HFF-Myc (cell line): Measurements from ENCODE around the gene EXOC6B.
"Not testable (repeated sequence)": the region's sequence is repeated elsewhere in the genome, so short reads cannot be mapped to it uniquely, and the experiment has no call there.

Source experiments
- DNase-seq: peaks from one replicate; pipeline ENCODE4 v3.0.0-alpha.2; 2011; ENCODE audit warnings: low read depth; ENCODE audit errors: extremely low read depth
- H3K4me3 ChIP-seq: replicated peaks from 2 replicates; pipeline ENCODE4 v1.5.1; 2011; ENCODE audit warnings: low read depth, mild to moderate bottlenecking, control low read depth, low read length
- TF ChIP-seq, protein P1 (sequence below): IDR thresholded peaks from 2 replicates; pipeline ENCODE4 v1.5.1; 2012; ENCODE audit warnings: mild to moderate bottlenecking, low read depth, low read length, control low read depth; ENCODE audit errors: missing control alignments

EXOC6B gene

DNA sequence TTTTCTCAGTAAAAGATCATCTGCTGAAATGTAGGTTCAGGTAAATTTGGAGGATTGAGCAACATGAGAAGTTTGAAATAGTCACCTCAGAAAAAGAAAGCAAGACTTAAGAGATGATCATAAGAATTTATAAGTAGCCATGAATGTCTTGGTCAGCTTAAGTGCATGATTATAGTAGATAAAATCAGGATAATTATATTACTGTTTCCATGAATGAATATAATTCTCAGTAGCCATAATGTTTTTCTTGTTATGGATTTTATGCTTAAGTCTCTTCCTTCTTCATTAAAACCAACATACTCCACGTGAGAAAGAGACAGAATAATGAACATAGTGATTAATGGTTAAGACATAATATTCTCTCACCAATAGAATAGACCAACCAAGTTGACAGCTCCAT lies 223.7 kb downstream of the EXOC6B start:
- DNase-seq = no peak
- TF ChIP-seq, protein P1, sequence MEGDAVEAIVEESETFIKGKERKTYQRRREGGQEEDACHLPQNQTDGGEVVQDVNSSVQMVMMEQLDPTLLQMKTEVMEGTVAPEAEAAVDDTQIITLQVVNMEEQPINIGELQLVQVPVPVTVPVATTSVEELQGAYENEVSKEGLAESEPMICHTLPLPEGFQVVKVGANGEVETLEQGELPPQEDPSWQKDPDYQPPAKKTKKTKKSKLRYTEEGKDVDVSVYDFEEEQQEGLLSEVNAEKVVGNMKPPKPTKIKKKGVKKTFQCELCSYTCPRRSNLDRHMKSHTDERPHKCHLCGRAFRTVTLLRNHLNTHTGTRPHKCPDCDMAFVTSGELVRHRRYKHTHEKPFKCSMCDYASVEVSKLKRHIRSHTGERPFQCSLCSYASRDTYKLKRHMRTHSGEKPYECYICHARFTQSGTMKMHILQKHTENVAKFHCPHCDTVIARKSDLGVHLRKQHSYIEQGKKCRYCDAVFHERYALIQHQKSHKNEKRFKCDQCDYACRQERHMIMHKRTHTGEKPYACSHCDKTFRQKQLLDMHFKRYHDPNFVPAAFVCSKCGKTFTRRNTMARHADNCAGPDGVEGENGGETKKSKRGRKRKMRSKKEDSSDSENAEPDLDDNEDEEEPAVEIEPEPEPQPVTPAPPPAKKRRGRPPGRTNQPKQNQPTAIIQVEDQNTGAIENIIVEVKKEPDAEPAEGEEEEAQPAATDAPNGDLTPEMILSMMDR = no peak
- no peak overlapping the region for H3K4me3 ChIP-seq

DNA sequence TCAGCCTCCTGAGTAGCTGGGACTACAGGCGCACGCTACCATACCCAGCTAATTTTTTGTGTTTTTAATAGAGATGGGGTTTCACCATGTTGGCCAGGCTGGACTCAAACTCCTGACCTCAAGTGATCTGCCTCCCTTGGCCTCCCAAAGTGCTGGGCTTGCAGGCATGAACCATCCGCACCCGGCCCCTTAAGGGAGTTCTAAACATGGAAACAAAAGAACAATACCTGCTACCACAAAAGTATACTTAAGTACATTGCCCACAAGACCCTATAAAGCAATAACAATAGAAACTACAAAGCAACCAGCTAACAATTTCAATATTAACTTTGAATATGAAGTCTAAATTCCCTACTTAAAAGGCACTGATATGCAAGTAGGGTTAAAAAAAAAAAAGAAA lies 242.0 kb downstream of the EXOC6B start:
- DNase-seq, H3K4me3 ChIP-seq: not testable (repeated sequence)

DNA sequence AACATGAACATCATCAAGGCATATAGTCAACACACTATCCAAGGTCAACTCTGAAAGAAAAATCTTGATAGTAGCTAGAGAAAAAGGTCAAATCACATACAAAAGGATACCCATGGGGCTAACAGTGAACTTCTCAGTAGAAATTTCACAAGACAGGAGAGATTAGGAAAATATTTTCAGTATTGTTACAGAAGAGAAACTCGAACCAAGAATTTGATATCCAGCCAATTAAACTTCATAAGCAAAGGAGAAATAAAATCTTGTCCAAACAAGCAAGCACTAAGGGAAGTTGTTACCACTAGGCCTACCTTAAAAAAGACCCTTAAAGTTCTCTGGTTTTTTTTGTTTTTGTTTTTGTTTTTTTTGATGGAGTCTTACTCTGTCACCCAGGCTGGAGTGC lies 242.5 kb downstream of the EXOC6B start:
- DNase-seq = no peak
- no peak overlapping the region for H3K4me3 ChIP-seq
- TF ChIP-seq, protein P1 = no peak

DNA sequence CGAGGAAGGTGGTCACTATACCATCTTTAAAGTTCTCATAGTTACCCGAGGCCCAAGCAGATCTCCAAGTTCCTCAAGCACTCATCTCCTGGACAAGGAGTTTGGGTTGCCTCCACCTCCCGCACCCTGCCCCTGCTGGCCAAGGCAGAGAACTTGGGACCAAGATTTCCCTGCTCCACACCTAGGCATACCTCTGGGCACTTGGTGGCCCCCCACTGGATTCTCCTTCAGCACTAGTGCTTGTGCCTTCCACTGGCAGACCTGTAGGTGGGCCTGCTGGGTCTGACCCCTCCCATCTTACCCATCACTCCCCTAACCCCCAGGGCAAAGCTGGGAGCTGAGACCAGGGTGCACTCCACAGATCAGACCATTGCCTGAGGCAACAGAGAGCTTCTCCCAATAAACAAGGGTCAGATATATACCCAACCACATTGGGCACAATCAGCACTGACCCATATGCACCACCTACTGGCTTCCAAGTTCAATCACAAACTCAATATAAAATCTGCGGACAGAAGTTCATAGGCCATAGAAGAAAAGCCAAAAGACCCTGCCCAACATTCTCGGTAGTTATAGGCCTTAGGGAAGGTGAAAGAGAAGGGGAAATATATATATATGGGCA lies 244.2 kb downstream of the EXOC6B start:
- TF ChIP-seq, protein P1 = no peak
- no peak for DNase-seq
- no peak overlapping the region for H3K4me3 ChIP-seq

DNA sequence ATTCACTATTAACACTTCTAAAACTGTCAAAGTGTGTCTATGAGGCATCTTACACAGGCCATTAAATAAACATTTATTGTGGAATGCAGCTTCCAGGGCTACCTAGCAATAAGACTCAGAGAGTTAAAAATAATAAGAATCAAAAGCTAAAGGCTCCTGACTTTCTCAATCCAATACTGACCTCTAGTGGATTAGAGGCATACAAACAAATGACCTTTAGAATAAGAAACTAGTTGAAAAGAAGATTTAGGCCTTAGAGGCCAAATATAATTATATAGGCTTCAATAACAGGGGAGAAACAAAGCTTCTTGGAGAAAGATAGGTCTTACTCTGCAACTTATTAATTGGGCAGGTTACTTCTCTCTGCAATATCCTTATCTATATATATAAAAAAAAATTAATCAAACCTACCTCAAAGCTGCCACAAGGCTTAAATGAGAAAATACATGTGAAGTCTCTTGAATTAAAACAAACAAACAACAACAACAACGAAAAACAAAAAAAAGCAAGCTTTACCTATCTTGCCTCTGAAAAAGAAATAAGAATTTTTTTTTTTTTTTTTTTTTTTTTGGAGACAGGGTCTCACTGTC lies 246.1 kb downstream of the EXOC6B start:
- H3K4me3 ChIP-seq = no peak overlapping the region
- peak; percentile 10 for DNase-seq
- TF ChIP-seq, protein P1 = peak; percentile 39

DNA sequence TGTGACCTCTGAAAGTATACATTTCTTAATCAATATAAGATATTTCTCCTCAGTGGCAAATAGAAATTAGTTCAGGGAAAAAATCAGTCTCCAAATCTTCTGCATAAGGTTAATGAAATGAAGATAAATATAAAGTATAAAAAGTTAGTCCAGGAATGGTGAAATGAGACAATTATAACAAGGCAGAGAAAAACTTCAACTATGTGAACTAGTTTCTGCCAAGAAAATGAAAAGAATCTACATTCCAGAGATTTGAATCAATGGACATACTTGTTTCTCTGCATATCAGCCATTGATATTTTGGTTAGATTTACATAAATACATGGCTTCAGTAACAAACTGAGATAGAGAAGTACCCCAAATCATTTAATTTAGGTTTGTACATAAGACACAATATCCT lies 249.0 kb downstream of the EXOC6B start:
- H3K4me3 ChIP-seq = no peak overlapping the region
- DNase-seq = no peak
- TF ChIP-seq, protein P1 = no peak

DNA sequence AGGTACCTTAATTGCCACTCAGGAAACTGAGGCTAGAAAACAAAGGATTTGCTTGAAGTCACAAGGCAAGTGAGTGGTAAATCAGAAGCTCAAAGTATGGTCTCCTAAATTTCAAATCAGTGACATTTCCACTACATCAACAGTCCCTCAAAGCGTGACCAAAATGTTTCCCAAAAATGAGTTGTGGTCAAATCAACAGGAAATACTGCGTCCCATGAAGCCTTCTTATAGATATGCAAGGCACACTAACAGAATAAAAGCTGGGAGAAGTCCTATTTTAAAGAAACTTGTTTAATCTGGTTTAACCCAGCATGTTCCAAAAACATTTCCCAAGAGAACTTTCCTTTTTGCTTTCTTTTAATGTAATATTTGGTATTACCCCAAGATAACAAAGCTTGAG lies 249.4 kb downstream of the EXOC6B start:
- no peak for DNase-seq
- TF ChIP-seq, protein P1 = no peak
- H3K4me3 ChIP-seq = no peak overlapping the region
